BE2C (cell line): ENCODE measurements around the gene EIF1AD.

Source experiments
- DNase-seq: peaks from one replicate; pipeline ENCODE4 v3.0.0-alpha.2; 2020
- H3K27me3 ChIP-seq: fragments of 250-450 bp; sonication (Bioruptor Pico); 2 replicates; pipeline ENCODE4 v1.5.1; 2020; ENCODE audit warnings: mild to moderate bottlenecking
- H3K36me3 ChIP-seq: fragments of 250-450 bp; sonication (Bioruptor Pico); 2 replicates; pipeline ENCODE4 v1.5.1; 2020; ENCODE audit warnings: mild to moderate bottlenecking
- H3K4me1 ChIP-seq: fragments of 250-450 bp; sonication (Bioruptor Pico); 2 replicates; pipeline ENCODE4 v1.5.1; 2020
- H3K4me3 ChIP-seq: 2 replicates; pipeline ENCODE4 v1.5.1; 2011; ENCODE audit warnings: low read depth, low read length
- H3K9me3 ChIP-seq: fragments of 250-450 bp; sonication (Bioruptor Pico); 2 replicates; pipeline ENCODE4 v1.5.1; 2020
- TF ChIP-seq, protein P1 (sequence below): IDR thresholded peaks from 2 replicates; pipeline ENCODE4 v1.5.1; 2012; ENCODE audit warnings: mild to moderate bottlenecking, low read depth, low read length

The EIF1AD gene

DNA sequence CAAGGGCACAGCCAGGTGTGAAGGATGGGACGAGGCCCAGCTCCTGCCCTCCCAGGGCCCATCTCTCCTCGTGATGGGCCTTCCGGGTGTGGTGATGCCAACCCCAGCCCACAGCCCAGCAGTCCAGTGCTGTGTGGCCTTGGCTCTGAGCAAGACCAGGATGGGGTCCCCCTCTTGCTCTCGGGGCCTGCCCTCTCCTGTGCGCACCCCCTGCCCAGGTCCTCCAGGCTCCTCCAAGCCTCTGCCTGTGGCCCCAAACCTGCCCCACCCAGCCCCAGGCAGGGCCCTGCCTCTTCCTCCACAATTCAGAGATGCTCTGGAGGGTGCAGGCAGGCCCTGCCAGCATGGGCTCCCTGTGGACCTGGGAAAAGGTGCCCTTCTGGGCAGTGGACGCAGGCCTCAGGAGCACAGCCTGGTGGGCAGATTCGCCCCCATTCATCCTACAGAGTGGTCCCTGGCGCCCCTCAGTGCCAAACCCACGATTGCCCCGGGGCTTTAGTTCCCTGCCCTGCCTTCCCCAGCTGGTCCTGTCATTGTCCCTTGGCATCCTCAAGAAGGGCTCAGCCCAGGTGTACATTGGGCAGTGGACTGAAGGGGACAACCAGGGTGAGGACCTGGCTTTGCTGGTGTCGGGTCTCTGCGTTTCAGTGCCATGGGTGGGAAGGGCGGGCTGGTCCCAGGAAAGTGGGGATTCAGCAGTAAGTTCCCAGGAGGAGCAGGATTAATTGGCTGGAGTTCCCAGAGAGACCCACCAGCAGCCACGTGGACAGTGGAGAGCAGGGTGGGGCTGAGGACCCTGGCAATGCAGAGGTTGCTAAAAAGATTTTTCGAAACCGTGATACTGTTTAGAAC lies 19.8 kb downstream of the EIF1AD start:
- no peaks in the 10 kb centered on the region for H3K27me3 ChIP-seq
- H3K36me3 ChIP-seq, result peaks cover 22% of the 10 kb centered on the region
- TF ChIP-seq, protein P1, sequence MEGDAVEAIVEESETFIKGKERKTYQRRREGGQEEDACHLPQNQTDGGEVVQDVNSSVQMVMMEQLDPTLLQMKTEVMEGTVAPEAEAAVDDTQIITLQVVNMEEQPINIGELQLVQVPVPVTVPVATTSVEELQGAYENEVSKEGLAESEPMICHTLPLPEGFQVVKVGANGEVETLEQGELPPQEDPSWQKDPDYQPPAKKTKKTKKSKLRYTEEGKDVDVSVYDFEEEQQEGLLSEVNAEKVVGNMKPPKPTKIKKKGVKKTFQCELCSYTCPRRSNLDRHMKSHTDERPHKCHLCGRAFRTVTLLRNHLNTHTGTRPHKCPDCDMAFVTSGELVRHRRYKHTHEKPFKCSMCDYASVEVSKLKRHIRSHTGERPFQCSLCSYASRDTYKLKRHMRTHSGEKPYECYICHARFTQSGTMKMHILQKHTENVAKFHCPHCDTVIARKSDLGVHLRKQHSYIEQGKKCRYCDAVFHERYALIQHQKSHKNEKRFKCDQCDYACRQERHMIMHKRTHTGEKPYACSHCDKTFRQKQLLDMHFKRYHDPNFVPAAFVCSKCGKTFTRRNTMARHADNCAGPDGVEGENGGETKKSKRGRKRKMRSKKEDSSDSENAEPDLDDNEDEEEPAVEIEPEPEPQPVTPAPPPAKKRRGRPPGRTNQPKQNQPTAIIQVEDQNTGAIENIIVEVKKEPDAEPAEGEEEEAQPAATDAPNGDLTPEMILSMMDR, result no peak
- DNase-seq, result no peak
- H3K4me1 ChIP-seq, result no peaks in the 10 kb centered on the region
- H3K4me3 ChIP-seq, result no peak overlapping the region
- H3K9me3 ChIP-seq, result no peaks in the 10 kb centered on the region

DNA sequence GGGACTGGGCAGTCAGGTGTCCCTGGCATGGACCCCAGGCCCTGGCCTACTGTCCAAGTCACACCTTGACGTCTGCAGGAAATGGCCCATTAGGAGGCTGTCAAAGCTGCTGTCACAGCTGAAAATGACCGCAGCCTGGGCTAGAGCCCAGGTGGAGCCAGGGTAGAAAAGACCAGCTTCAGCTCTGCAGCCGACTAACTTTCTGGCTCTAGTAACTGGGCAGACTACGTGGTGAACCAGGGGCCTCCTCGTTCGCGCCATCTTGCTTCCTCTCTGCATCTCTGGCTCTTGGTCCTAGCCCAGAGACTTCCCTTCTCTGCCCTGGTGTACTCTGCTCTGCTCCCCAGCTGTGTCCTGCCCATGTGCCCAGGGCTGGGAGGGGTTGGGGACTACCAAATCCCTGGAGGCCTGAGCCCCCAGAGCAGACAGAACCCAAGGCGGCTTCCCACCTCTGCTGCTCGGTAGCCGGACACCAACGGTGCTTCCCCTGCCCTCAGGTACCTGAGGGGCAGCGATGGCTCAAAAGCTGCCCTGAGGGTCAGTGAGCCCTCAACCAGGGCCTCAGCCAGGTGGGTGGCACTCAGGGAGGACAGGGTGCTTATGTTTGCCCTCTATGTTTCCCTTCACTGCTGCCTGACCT lies 20.7 kb downstream of the EIF1AD start:
- TF ChIP-seq, protein P1, result no peak
- H3K36me3 ChIP-seq, result peaks cover 32% of the 10 kb centered on the region
- H3K4me3 ChIP-seq, result no peak overlapping the region
- H3K9me3 ChIP-seq, result no peaks in the 10 kb centered on the region
- H3K4me1 ChIP-seq, result no peaks in the 10 kb centered on the region
- H3K27me3 ChIP-seq, result no peaks in the 10 kb centered on the region
- no peak for DNase-seq

DNA sequence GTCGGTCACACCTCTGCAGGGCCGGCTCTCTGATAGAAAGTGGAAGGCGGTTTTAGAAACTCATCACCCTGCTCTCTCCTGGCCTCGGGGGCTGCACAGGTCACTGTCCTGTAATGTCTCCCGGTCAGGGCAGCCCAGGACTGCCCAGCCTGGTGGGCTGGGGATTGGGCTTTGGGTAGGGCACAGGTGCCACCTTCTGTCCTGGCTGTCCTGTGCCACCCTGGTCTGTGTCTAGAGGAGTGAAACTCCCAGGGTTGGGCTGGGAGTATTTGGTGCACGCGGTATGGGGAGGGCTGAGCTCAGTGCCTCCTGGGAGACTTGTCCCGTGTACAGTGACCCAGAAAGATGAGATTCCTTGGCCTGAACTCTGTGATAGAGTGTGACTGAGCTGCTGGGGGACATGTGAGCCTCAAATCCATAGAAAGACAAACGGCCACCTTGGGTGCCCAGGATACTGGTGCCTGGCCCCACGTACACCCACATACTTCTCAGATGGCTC lies 22.6 kb downstream of the EIF1AD start:
- Histone ChIP-seq H3K27me3 (no peaks in the 10 kb centered on the region), H3K4me1 (no peaks in the 10 kb centered on the region), H3K4me3 (no peak overlapping the region), H3K36me3 (peaks cover 36% of the 10 kb centered on the region), H3K9me3 (no peaks in the 10 kb centered on the region)
- TF ChIP-seq, protein P1, result no peak
- DNase-seq, result no peak

DNA sequence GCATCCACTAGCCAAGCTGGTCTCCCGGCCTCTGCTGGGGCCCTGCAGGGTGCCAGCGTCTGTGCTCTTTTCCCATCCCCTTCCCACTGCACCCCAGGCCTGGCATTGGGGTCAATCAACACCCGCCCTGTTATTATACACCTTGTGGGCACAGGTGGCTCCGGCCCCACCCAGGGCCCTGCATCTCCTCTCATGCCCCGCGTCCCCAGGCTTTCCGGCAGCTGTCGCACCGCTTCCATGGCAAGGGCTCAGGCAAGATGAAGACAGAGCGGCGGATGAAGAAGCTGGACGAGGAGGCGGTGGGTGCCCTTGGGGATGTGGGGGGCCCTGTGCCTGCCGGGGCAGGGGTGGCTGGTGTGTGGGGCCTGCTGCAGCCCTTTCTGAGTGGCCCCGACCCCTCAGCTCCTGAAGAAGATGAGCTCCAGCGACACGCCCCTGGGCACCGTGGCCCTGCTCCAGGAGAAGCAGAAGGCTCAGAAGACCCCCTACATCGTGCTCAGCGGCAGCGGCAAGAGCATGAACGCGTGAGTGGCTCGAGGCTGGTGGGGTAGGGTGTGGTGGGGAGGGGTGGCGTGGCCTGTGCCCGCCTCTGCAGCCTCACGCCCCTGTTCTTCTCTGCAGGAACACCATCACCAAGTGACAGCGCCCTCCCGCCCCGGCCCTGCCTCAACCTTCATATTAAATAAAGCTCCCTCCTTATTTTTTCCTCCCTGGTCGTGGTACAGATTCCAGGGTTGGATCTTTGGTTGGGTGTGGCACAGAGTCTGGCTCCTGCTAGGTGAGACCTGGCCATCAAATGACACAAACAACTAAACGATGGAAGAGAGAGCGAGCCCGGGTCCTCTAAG lies 23.3 kb downstream of the EIF1AD start:
- Histone ChIP-seq H3K4me1 (no peaks in the 10 kb centered on the region), H3K36me3 (peaks cover 36% of the 10 kb centered on the region), H3K9me3 (no peaks in the 10 kb centered on the region), H3K4me3 (no peak overlapping the region), H3K27me3 (no peaks in the 10 kb centered on the region)
- DNase-seq, result no peak
- TF ChIP-seq, protein P1, result no peak

DNA sequence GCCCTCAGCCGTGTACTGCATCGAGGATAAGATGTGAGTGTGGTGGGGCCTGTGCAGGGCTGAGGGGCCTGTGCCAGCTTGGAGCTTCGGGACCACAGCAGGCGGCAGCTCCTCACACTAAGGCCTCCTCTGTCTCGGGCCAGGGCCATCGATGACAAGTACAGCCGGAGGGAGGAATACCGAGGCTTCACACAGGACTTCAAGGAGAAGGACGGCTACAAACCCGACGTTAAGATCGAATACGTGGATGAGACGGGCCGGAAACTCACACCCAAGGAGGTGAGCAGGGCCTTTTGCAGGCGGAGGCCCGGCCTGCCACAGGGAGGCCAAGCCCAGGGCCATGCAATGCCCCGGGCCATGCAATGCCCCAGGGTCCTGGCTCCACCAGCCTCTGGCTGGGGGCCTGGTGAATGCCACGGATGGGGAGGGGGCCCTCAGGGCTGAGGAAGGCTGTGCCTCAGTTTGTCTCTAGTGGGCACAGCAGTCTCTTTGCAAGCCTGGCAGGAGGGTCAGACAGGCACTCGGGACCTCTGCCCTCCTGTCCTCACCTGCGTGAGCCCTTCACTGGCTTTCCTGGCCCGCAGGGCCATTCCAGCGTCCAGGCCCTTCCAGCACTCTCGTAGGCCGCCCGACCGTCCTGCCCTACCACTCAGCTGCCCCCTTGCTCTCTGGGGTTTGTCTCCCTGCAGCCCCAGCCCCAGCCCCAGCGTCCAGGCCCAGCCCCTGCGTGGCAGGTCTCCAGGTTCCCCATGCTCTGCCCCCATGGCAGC lies 24.2 kb downstream of the EIF1AD start:
- H3K9me3 ChIP-seq, result no peaks in the 10 kb centered on the region
- TF ChIP-seq, protein P1, result no peak
- no peaks in the 10 kb centered on the region for H3K27me3 ChIP-seq
- peaks cover 36% of the 10 kb centered on the region for H3K36me3 ChIP-seq
- no peaks in the 10 kb centered on the region for H3K4me1 ChIP-seq
- DNase-seq, result no peak
- H3K4me3 ChIP-seq, result no peak overlapping the region
